Neuronal stem cell (in vitro differentiated cells): ENCODE measurements around the gene EIF4E3.

Experiments used
- DNase-seq: peaks from one replicate; pipeline ENCODE4 v3.0.0-alpha.2; 2013; ENCODE audit warnings: low spot score
- H2AFZ ChIP-seq: one replicate; pipeline ENCODE4 v1.6.1; 2013; ENCODE audit warnings: mild to moderate bottlenecking, low read length, inconsistent platforms
- H2AK5ac ChIP-seq: 2 replicates; pipeline ENCODE4 v1.6.1; 2013; ENCODE audit warnings: low read depth, mild to moderate bottlenecking, inconsistent platforms, low read length, moderate library complexity, mixed read lengths
- H2BK120ac ChIP-seq: 2 replicates; pipeline ENCODE4 v1.6.1; 2013; ENCODE audit warnings: low read depth, mild to moderate bottlenecking, inconsistent platforms, low read length, moderate library complexity, mixed read lengths
- H2BK12ac ChIP-seq: one replicate; pipeline ENCODE4 v1.6.1; 2013; ENCODE audit warnings: low read length, inconsistent platforms
- H2BK15ac ChIP-seq: 2 replicates; pipeline ENCODE4 v1.6.1; 2013; ENCODE audit warnings: mild to moderate bottlenecking, low read length, inconsistent platforms, mixed read lengths
- H2BK5ac ChIP-seq: one replicate; pipeline ENCODE4 v1.6.1; 2013; ENCODE audit warnings: inconsistent platforms, mild to moderate bottlenecking, low read length, moderate library complexity
- H3K14ac ChIP-seq: one replicate; pipeline ENCODE4 v1.6.1; 2013; ENCODE audit warnings: low read length, inconsistent platforms
- H3K18ac ChIP-seq: 2 replicates; pipeline ENCODE4 v1.6.1; 2013; ENCODE audit warnings: low read length, inconsistent platforms
- H3K23ac ChIP-seq: 2 replicates; pipeline ENCODE4 v1.6.1; 2013; ENCODE audit warnings: low read depth, mild to moderate bottlenecking, mixed read lengths, low read length, inconsistent platforms; ENCODE audit not compliant: poor library complexity
- H3K27ac ChIP-seq: replicated peaks from 3 replicates; pipeline ENCODE4 v1.5.1; 2013; ENCODE audit warnings: low read length, inconsistent platforms
- H3K27me3 ChIP-seq, 3 experiments: 2 replicates each; pipeline ENCODE4 v1.6.1; 2013; ENCODE audit warnings: low read length in 3 of 3, mild to moderate bottlenecking in 2 of 3, inconsistent platforms in 1 of 3, low read depth in 1 of 3, mixed read lengths in 1 of 3, moderate library complexity in 1 of 3; ENCODE audit not compliant: control insufficient read depth in 3 of 3, insufficient read depth in 3 of 3
- H3K36me3 ChIP-seq, 2 donors: replicated peaks in 1 of 2; 2 replicates each; pipeline ENCODE4 v1.6.1; 2013; ENCODE audit warnings: low read length in 2 of 2; ENCODE audit not compliant: control insufficient read depth in 2 of 2, insufficient read depth in 2 of 2
- H3K4ac ChIP-seq: 2 replicates; pipeline ENCODE4 v1.6.1; 2013; ENCODE audit warnings: inconsistent platforms, mild to moderate bottlenecking, low read length, moderate library complexity
- H3K4me1 ChIP-seq, 2 donors: 1 replicate in 1 of 2; 2 replicates in 1 of 2; pipeline ENCODE4 v1.6.1; 2013; ENCODE audit warnings: low read length in 2 of 2, low read depth in 1 of 2; ENCODE audit not compliant: control insufficient read depth in 2 of 2, insufficient read depth in 1 of 2
- H3K4me2 ChIP-seq: one replicate; pipeline ENCODE4 v1.6.1; 2013; ENCODE audit warnings: mild to moderate bottlenecking, low read length, inconsistent platforms; ENCODE audit not compliant: insufficient read depth, poor library complexity, severe bottlenecking
- H3K4me3 ChIP-seq, 2 donors: 2 replicates each; pipeline ENCODE4 v1.5.1; 2013; ENCODE audit warnings: low read length in 2 of 2, mild to moderate bottlenecking in 2 of 2, inconsistent platforms in 1 of 2, moderate library complexity in 1 of 2
- H3K79me1 ChIP-seq: one replicate; pipeline ENCODE4 v1.6.1; 2013; ENCODE audit warnings: low read depth, mild to moderate bottlenecking, inconsistent platforms, low read length, moderate library complexity
- H3K9ac ChIP-seq: one replicate; pipeline ENCODE4 v1.6.1; 2013; ENCODE audit warnings: mild to moderate bottlenecking, low read depth, low read length, inconsistent platforms; ENCODE audit not compliant: poor library complexity
- H3K9me3 ChIP-seq, 2 donors: replicated peaks in 1 of 2; 2 replicates each; pipeline versions ENCODE3 to v1.6.1; 2013; ENCODE audit warnings: low read length in 2 of 2, mild to moderate bottlenecking in 2 of 2, inconsistent platforms in 1 of 2, low read depth in 1 of 2, mixed read lengths in 1 of 2, moderate library complexity in 1 of 2; ENCODE audit not compliant: control insufficient read depth in 2 of 2, insufficient read depth in 1 of 2
- H4K8ac ChIP-seq: one replicate; pipeline ENCODE4 v1.6.1; 2013; ENCODE audit warnings: low read depth, mild to moderate bottlenecking, inconsistent platforms, low read length, moderate library complexity
- H4K91ac ChIP-seq: one replicate; pipeline ENCODE4 v1.6.1; 2013; ENCODE audit warnings: low read length, low read depth, mild to moderate bottlenecking, inconsistent platforms; ENCODE audit not compliant: poor library complexity
- WGBS, 2 donors: extraction: QIAGEN DNeasy Blood & Tissue Kit; methylation state at CpG; one replicate each; pipeline ENCODE4 v1.1.7; 2013; ENCODE audit warnings: missing lambda C conversion rate in 2 of 2, mixed read lengths in 1 of 2; ENCODE audit not compliant: insufficient read length in 2 of 2, insufficient replicate concordance in 1 of 2; ENCODE audit errors: extremely low coverage in 2 of 2; 5-methylcytosine and 5-hydroxymethylcytosine counted together

The EIF4E3 gene

GRCh38 chr3:71753701-71754609 lies 28.8 kb upstream of the EIF4E3 start, which contains the start of gene GPR27:
Gene GPR27 (plus strand): TSS chr3:71753855. CDS start chr3:71754050, 195 bp downstream.
- Histone ChIP-seq H2BK12ac (peak within 1 kb of the TSS; percentile 87), H3K4me1 (peaks cover 0 to 4% of the 10 kb centered on the region in 2 donors), H4K8ac (peak within 1 kb of the TSS; percentile 89), H3K9ac (peak within 1 kb of the TSS; percentile 98), H3K36me3 (no peaks in the 10 kb centered on the region), H2AK5ac (peak within 1 kb of the TSS; percentile 32), H3K18ac (peak within 1 kb of the TSS; percentile 100), H4K91ac (peak within 1 kb of the TSS; percentile 89), H2BK120ac (peak within 1 kb of the TSS; percentile 87), H3K4me2 (peak within 1 kb of the TSS; percentile 99), H2BK15ac (peak within 1 kb of the TSS; percentile 89), H3K23ac (peak within 1 kb of the TSS; percentile 98), H3K9me3 (no peaks in the 10 kb centered on the region), H3K4me3 (peak within 1 kb of the TSS; percentile 62 to 98), H3K14ac (peak within 1 kb of the TSS; percentile 76), H2BK5ac (peak within 1 kb of the TSS; percentile 17), H3K27ac (no peak within 1 kb of the TSS), H3K79me1 (no peaks in the 10 kb centered on the region), H3K4ac (peak within 1 kb of the TSS; percentile 97), H3K27me3 (peaks cover 8 to 79% (median 39%) of the 10 kb centered on the region in 3 experiments), H2AFZ (peak within 1 kb of the TSS; percentile 93)
- no peak for DNase-seq
- WGBS, 2 donors = no CpG with 5 or more reads among the region's 131 CpGs

GRCh38 chr3:71752831-71753700 lies 27.9 kb upstream of the EIF4E3 start:
- no peak for DNase-seq
- Histone ChIP-seq H2AFZ (peak overlapping the region; percentile 93), H4K8ac (no peak overlapping the region), H3K14ac (no peak overlapping the region), H3K79me1 (no peaks in the 10 kb centered on the region), H3K23ac (no peak overlapping the region), H3K4me3 (peak overlapping the region; percentile 62 to 98), H3K36me3 (no peaks in the 10 kb centered on the region), H2BK15ac (peak overlapping the region; percentile 89), H3K4me1 (peaks cover 0 to 4% of the 10 kb centered on the region in 2 donors), H4K91ac (no peak overlapping the region), H3K18ac (peak overlapping the region; percentile 100), H3K27ac (no peak overlapping the region), H3K27me3 (peaks cover 8 to 74% (median 39%) of the 10 kb centered on the region in 3 experiments), H2BK120ac (peak overlapping the region; percentile 87), H2AK5ac (no peak overlapping the region), H2BK5ac (no peak overlapping the region), H2BK12ac (no peak overlapping the region), H3K9me3 (no peaks in the 10 kb centered on the region), H3K4me2 (peak overlapping the region; percentile 99), H3K9ac (peak overlapping the region; percentile 80), H3K4ac (no peak overlapping the region)
- no CpG with 5 or more reads among the region's 68 CpGs for WGBS, 2 donors

GRCh38 chr3:71751602-71752001 lies 26.4 kb upstream of the EIF4E3 start:
- H4K8ac ChIP-seq = no peak overlapping the region
- no peak overlapping the region for H4K91ac ChIP-seq
- H3K9me3 ChIP-seq = no peaks in the 10 kb centered on the region
- no peak for DNase-seq
- H3K4me3 ChIP-seq = no peak overlapping the region
- H2AFZ ChIP-seq = no peak overlapping the region
- peaks cover 8 to 60% (median 39%) of the 10 kb centered on the region in 3 experiments for H3K27me3 ChIP-seq
- no peak overlapping the region for H2BK5ac ChIP-seq
- no peak overlapping the region for H3K14ac ChIP-seq
- H3K18ac ChIP-seq = no peak overlapping the region
- H3K79me1 ChIP-seq = no peaks in the 10 kb centered on the region
- H3K4me1 ChIP-seq = peaks cover 0 to 4% of the 10 kb centered on the region in 2 donors
- H2AK5ac ChIP-seq = no peak overlapping the region
- no peak overlapping the region for H3K9ac ChIP-seq
- no peak overlapping the region for H2BK15ac ChIP-seq
- 100% methylated on average over 1 of the region's 4 CpGs; no CpG with 5 or more reads in 1 of the 2 donors for WGBS, 2 donors
- H3K27ac ChIP-seq = no peak overlapping the region
- H2BK120ac ChIP-seq = no peak overlapping the region
- H3K4ac ChIP-seq = no peak overlapping the region
- no peaks in the 10 kb centered on the region for H3K36me3 ChIP-seq
- H3K23ac ChIP-seq = no peak overlapping the region
- no peak overlapping the region for H2BK12ac ChIP-seq
- H3K4me2 ChIP-seq = no peak overlapping the region
